HG03103 (cell line): ENCODE data around the gene AOC1.

Experiments used
- ATAC-seq: cut with Tn5 transposase; IDR thresholded peaks from one replicate; pipeline ENCODE4 v1.9.1; 2021; ENCODE audit warnings: low read depth; ENCODE audit not compliant: unreplicated experiment

The AOC1 gene

GRCh38 chr7:150835019-150835418 is 17.3 kb upstream of the AOC1 start:
- no peak for ATAC-seq

- ATAC-seq, result no peak
Measured at GRCh38 chr7:150835702-150836280, 16.5 kb upstream of the AOC1 start.

GRCh38 chr7:150838965-150839650 is 13.2 kb upstream of the AOC1 start:
- no peak for ATAC-seq

GRCh38 chr7:150842018-150842417 is 10.3 kb upstream of the AOC1 start:
- ATAC-seq, result no peak

GRCh38 chr7:150842716-150843115 is 9.6 kb upstream of the AOC1 start:
- ATAC-seq, result no peak

GRCh38 chr7:150845421-150845861 is 6.9 kb upstream of the AOC1 start:
- ATAC-seq, result no peak

- no peak for ATAC-seq
Measured at GRCh38 chr7:150846291-150847115, 5.8 kb upstream of the AOC1 start.

GRCh38 chr7:150847536-150847935 is 4.8 kb upstream of the AOC1 start:
- no peak for ATAC-seq

- no peak for ATAC-seq
Measured at GRCh38 chr7:150848111-150848510, 4.2 kb upstream of the AOC1 start.

GRCh38 chr7:150848561-150849115 is 3.7 kb upstream of the AOC1 start:
- no peak for ATAC-seq

GRCh38 chr7:150849204-150849775 is 3.0 kb upstream of the AOC1 start:
- ATAC-seq, result no peak

GRCh38 chr7:150850273-150850672 is 2.0 kb upstream of the AOC1 start:
- ATAC-seq, result no peak

GRCh38 chr7:150851492-150852370 is 586 bp upstream of the AOC1 start:
- no peak for ATAC-seq

- no peak for ATAC-seq
Measured at GRCh38 chr7:150854066-150855000, 2.0 kb downstream of the AOC1 start.

GRCh38 chr7:150855046-150855445 is 2.7 kb downstream of the AOC1 start:
- ATAC-seq, result no peak

- ATAC-seq, result no peak
Measured at GRCh38 chr7:150855476-150856302, 3.4 kb downstream of the AOC1 start.

- no peak for ATAC-seq
Measured at GRCh38 chr7:150856303-150857275, 4.3 kb downstream of the AOC1 start.
